HG03108 (cell line): Measurements from ENCODE around the gene DISC1.
"Not testable (repeated sequence)": the region's sequence is repeated elsewhere in the genome, so short reads cannot be mapped to it uniquely, and the experiment has no call there.

Experiments
- ATAC-seq: cut with Tn5 transposase; IDR thresholded peaks from one replicate; pipeline ENCODE4 v1.9.1; 2021; ENCODE audit warnings: moderate library complexity; ENCODE audit not compliant: unreplicated experiment

DISC1 gene

DNA sequence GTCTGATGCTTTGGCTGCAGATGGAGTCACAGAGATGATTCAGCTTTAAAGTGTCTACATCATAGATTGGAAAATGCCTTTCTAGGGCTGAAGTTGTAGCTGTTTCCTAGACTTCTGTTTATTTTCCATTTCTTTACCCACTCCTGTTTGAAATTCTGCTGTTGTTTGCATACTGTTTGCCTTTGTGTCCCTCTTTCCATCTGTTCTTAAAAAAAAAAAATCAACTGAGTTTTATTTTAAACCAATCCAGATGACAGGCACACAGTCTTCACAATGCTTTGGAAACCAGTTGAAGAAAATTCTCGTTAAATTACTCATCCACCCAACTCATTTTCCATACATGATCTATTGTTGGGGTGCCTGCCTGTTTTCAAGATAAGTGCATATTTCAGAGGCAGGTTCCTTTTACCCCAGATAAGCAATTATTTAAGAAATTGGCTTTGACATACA is 245.9 kb downstream of the DISC1 start:
- ATAC-seq, result no peak

- no peak for ATAC-seq
Measured at GRCh38 chr1:231878737-231879136, 252.1 kb downstream of the DISC1 start.

GRCh38 chr1:231879296-231879695 is 252.7 kb downstream of the DISC1 start:
- ATAC-seq, result no peak

- ATAC-seq, result no peak
Measured at GRCh38 chr1:231882333-231882732, 255.7 kb downstream of the DISC1 start.

DNA sequence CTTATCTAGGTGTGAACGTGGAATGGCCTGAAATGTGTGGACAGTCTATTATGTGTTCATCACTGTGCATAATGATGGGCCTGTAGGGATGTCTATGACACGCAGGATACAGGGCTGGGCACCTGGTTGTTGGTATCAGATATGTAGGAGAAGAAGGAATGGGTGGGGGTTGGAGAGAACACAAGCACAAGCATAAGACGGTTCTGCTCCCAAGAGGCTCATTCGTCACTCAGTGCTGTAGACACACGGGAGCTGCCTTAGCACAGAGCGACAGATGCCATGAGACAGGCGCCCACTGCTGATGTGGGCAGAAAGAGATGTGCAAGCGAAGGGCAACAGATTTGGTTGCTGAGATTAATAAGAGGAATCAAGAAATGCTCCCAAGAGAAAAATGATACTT is 256.2 kb downstream of the DISC1 start:
- ATAC-seq, result no peak

- ATAC-seq, result no peak
Measured at GRCh38 chr1:231883382-231883781, 256.8 kb downstream of the DISC1 start.

GRCh38 chr1:231885209-231885854 is 258.7 kb downstream of the DISC1 start:
- no peak for ATAC-seq

DNA sequence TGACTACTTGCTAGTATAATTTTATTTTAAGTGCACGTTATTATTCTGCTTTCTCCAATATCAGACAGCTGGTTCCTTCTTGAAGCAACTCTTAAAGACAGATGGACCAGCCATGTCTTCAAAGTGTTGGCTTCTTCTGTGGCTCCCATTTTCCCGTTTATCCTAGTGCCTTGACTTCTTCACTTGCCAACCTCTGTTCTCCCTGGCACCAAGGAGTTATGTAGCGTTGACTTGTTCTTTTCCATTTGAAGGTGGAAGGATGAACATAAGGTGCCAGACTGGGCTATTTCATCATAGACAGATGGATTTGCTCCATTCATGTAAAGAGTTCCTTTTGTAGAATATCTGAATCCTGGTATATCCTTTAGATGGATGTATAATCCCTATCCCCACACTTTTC is 260.6 kb downstream of the DISC1 start:
- ATAC-seq, result no peak

GRCh38 chr1:231887866-231888265 is 261.3 kb downstream of the DISC1 start:
- no peak for ATAC-seq

GRCh38 chr1:231890791-231891190 is 264.2 kb downstream of the DISC1 start:
- no peak for ATAC-seq

DNA sequence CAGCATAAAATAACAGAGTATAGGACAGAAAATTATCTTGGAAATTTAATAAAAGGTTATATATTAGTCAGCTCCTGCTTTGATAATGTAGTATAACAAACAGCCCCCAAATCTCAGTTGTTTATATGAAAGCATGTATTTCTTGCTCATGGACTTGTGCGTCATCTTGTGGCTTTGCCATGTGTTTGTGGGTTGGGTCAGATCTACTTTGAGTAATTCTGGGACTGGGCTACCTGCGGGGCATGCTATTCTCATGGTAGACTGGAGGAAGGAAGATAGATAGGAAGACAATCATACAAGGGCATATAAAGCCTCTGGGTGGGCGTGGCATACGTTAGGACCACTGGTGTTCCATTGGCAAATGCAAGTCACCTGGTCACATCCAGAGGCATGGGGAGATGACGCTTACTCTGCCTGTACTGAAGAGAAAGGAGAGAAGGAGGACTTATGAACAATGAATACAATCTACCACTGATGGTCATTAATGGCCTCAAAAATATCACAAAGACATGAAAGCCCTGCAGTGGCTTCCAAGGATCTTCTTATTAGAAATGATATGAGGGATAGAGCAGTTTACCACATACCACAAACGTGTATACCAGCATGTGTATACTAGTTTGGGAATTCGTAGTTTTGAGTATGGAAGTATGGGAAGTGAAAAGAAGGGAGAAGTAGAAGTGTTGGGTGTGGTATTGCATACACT is 267.0 kb downstream of the DISC1 start:
- no peak for ATAC-seq

GRCh38 chr1:231896806-231897205 is 270.2 kb downstream of the DISC1 start:
- no peak for ATAC-seq

DNA sequence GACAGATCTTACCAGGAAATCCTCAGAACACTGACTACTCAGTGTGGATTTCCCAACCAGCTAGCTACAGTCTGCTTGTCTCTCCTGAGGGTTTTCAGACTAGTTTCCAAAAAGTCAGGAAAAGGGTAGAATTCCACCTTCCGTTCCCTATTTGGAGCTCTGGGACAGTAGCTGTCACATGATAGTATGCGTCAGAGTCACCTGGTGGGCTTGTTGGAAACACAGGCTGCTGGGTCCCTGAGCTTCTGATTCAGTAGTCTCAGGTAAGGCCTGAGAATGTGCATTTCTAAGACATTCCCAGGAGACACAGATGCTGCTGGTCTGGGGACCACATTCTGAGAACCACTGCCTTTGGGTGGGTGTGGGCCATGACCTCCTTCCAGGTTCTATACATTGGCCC is 272.5 kb downstream of the DISC1 start:
- ATAC-seq, result no peak

DNA sequence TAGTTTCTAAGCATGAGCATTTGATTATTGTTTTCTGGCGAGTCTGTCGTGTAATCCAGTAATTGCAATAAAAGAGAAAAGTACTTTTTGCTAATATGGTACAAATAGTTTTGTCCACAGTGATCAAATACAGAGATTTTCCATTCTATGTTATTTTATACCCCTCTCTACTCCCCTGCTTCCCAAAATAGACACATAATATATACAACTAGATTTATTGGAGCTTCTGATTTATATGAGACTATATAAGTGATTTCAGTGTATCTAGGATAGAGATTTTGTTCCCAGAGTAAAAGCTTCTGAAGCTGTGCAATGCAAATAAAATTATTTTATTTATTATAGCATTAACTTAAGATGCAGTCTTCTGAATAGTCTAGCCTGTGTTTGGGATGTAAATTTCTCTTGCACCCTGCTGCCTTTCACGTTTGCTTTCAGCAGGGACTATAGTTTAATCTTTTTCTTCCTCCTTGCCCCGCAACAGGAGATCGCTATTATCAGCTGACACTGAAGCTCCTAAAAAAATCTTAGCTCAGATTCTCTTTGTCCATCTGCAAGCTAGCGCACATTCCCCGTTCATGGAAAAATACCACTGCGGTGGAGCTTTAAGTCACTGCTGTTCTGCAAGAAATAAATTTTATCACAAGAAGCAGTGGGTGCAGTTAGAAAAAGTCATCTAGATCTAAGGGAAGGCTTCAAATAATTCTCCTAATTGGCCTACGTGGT is 273.3 kb downstream of the DISC1 start:
- ATAC-seq, result no peak

GRCh38 chr1:231903586-231904081 is 277.0 kb downstream of the DISC1 start:
- ATAC-seq, result no peak

DNA sequence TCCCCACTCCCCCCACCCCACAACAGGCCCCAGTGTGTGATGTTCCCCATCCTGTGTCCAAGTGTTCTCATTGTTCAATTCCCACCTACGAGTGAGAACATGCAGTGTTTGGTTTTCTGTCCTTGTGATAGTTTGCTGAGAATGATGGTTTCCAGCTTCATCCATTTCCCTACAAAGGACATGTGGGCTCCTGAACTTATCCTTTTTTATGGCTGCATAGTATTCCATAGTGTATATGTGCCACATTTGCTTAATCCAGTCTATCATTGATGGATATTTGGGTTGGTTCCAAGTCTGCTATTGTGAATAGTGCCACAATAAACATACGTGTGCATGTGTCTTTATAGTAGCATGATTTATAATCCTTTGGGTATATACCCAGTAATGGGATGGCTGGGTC is 280.7 kb downstream of the DISC1 start:
- ATAC-seq, result not testable (repeated sequence)

DNA sequence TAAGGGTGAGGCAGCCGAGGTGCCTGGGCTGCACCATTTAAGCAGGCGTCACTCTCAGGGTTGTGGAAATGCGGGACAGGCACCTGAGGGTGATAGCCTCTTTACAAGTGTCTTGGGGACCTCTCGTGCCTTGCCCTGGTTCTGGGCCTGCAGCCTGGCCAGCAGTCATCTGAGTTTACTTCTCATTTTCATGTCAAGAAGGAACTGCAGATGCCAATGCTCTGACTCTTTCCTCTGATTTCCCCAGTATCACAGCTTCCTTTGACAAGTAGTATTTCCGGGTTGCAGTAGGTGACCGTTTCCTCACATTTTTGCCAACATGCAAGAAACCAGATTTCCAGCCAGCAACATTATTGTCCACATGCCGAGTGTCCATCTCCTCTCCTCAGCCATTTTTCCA is 286.9 kb downstream of the DISC1 start:
- ATAC-seq, result no peak

GRCh38 chr1:231918239-231919015 is 291.8 kb downstream of the DISC1 start:
- no peak for ATAC-seq

DNA sequence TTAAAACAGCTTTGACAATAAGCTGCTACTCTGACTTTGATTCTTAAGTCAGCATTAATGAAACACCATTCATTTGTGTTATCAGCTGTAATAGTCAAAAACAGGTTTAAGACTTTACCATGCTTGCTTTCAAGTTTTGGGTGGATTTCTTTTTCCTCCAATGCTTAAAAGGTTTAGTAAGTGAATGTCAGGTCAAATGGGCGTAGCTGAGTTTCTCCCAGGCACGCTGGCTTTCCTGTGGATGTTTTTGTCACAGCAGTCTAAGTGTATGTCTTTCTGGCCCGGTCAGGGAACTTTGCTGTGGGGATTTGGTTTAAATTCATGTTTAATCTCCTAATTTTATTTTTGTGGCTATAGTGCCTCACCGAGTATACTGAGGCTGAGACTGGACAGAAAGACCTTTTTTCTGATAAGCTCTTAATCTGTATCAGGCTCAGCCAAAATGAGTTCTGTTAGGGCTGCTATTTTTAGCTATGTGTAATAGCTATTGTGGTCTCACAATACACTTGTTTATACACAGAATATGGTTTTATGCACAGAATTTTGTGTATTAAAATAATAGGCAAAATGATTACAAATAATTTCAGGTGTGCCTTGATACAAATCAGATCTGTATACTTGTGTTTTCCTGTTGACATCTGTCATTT is 292.8 kb downstream of the DISC1 start:
- ATAC-seq, result no peak

DNA sequence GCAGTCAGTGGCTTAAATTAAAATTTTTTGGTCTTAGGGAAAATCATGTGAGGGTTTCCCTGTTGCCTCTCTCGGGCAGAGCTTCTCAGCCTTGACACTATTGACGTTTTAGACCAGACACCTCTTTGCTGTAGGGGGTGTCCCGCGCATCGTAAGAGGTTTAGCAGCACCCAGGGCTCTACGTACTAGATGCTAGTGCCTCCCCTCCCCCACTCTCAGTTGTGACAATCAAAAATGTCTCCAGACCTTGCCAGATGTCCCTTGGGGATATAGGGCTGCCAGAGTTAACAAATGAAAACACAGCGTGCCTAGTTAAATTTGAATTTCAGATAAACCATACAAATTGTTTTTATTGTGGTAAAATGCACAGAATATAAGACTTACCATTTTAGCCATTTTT is 293.3 kb downstream of the DISC1 start:
- no peak for ATAC-seq
